ENCODE data around the gene PEPD. TPM values are rescaled to one million over a fixed set of nuclear protein-coding genes. Genes with fewer than 3 reads are reported as not detected.

PEPD gene
- total and polyA plus RNA-seq, 4 donors, result 37.3 to 211 (median 117) TPM

- no peak for DNase-seq (ENCODE audit: low spot score)
- Histone ChIP-seq H3K4me3 (ENCODE audit: low read depth in 1 of 3, low read length in 3 of 3) (no peak overlapping the region), H3K27ac (ENCODE audit: low read depth in 1 of 2, low read length in 2 of 2) (no peak overlapping the region), H3K9ac (ENCODE audit: low read depth in 1 of 2, low read length in 2 of 2) (no peak overlapping the region), H3K4me1 (ENCODE audit: control insufficient read depth in 4 of 4, insufficient read depth in 4 of 4, low read length in 3 of 4) (no peaks in the 10 kb centered on the region), H3K27me3 (ENCODE audit: control insufficient read depth in 4 of 4, insufficient read depth in 4 of 4, low read length in 3 of 4) (no peaks in the 10 kb centered on the region), H3K9me3 (ENCODE audit: control insufficient read depth in 4 of 4, low read length in 3 of 4) (no peaks in the 10 kb centered on the region), H3K36me3 (ENCODE audit: control insufficient read depth in 4 of 4, insufficient read depth in 3 of 4, low read depth in 1 of 4, low read length in 3 of 4) (no peaks in the 10 kb centered on the region)
- WGBS, result 47% methylated on average over 3 of the region's 3 CpGs
- no peak for TF ChIP-seq EGR1 (IDR thresholded peaks at IDR 0.05; ENCODE audit: low read depth in 2 of 2)
- no peak for TF ChIP-seq RXRA (IDR thresholded peaks at IDR 0.05)
- TF ChIP-seq HNF4A (conservative IDR thresholded peaks at IDR 0.05), result no peak
- TF ChIP-seq ATF3 (IDR thresholded peaks at IDR 0.05), result no peak
- TF ChIP-seq NR2F2 (IDR thresholded peaks at IDR 0.05), result no peak
- TF ChIP-seq HNF4G (IDR thresholded peaks at IDR 0.05), result no peak
- TF ChIP-seq JUND (IDR thresholded peaks at IDR 0.05), result no peak
- no peak for TF ChIP-seq FOXA2 (IDR thresholded peaks at IDR 0.05)
- TF ChIP-seq GABPA (IDR thresholded peaks at IDR 0.05 in 1 of 2, conservative IDR thresholded peaks at IDR 0.05 in 1 of 2), result no peak
- no peak for TF ChIP-seq YY1 (IDR thresholded peaks at IDR 0.05)
- no peak for TF ChIP-seq REST (IDR thresholded peaks at IDR 0.05)
- no peak for TF ChIP-seq TAF1 (conservative IDR thresholded peaks at IDR 0.05)
- no peak for TF ChIP-seq SP1 (IDR thresholded peaks at IDR 0.05)
Measured at GRCh38 chr19:33530296-33530695, 8.7 kb upstream of the PEPD start.

GRCh38 chr19:33529094-33529676, 7.6 kb upstream of the PEPD start:
- peaks cover 0 to 4% (median 0%) of the 10 kb centered on the region in 4 donors for H3K4me1 ChIP-seq (ENCODE audit: control insufficient read depth in 4 of 4, insufficient read depth in 4 of 4, low read length in 3 of 4)
- H3K9ac ChIP-seq (ENCODE audit: low read depth in 1 of 2, low read length in 2 of 2), result no peak overlapping the region
- DNase-seq (ENCODE audit: low spot score), result no peak
- H3K27me3 ChIP-seq (ENCODE audit: control insufficient read depth in 4 of 4, insufficient read depth in 4 of 4, low read length in 3 of 4), result no peaks in the 10 kb centered on the region
- TF ChIP-seq ATF3 (IDR thresholded peaks at IDR 0.05) (no peak), HNF4A (conservative IDR thresholded peaks at IDR 0.05) (no peak), GABPA (IDR thresholded peaks at IDR 0.05 in 1 of 2, conservative IDR thresholded peaks at IDR 0.05 in 1 of 2) (no peak), MAX (IDR thresholded peaks at IDR 0.05) (no peak), YY1 (IDR thresholded peaks at IDR 0.05) (no peak), HNF4G (IDR thresholded peaks at IDR 0.05) (no peak), JUND (IDR thresholded peaks at IDR 0.05) (no peak), NR2F2 (IDR thresholded peaks at IDR 0.05) (no peak), RAD21 (IDR thresholded peaks at IDR 0.05) (no peak), FOXA1 (IDR thresholded peaks at IDR 0.05) (no peak), FOXA2 (IDR thresholded peaks at IDR 0.05) (no peak), ZBTB33 (IDR thresholded peaks at IDR 0.05) (no peak), RXRA (IDR thresholded peaks at IDR 0.05) (no peak), EGR1 (IDR thresholded peaks at IDR 0.05; ENCODE audit: low read depth in 2 of 2) (no peak), SP1 (IDR thresholded peaks at IDR 0.05) (no peak), CTCF (IDR thresholded peaks at IDR 0.05; ENCODE audit: low read depth, low read length, missing input control) (no peak), REST (IDR thresholded peaks at IDR 0.05) (no peak)
- no peaks in the 10 kb centered on the region for H3K36me3 ChIP-seq (ENCODE audit: control insufficient read depth in 4 of 4, insufficient read depth in 3 of 4, low read depth in 1 of 4, low read length in 3 of 4)
- 72% methylated on average over 12 of the region's 12 CpGs for WGBS
- no peaks in the 10 kb centered on the region for H3K9me3 ChIP-seq (ENCODE audit: control insufficient read depth in 4 of 4, low read length in 3 of 4)
- no peak overlapping the region for H3K4me3 ChIP-seq (ENCODE audit: low read depth in 1 of 3, low read length in 3 of 3)
- H3K27ac ChIP-seq (ENCODE audit: low read depth in 1 of 2, low read length in 2 of 2), result no peak overlapping the region

All from liver (tissue), 9 donors.